K562 (cell line): ENCODE data around the gene LIPT2. TPM values are rescaled to one million over a fixed set of nuclear protein-coding genes. Genes with fewer than 3 reads are reported as not detected.

Experiments
- ATAC-seq: fragments of 200-7000 bp; cut with Tn5 transposase; 3 replicates; pipeline ENCODE4 v1.9.1; 2020; ENCODE audit warnings: moderate library complexity
- BruUV-seq: library from RNA; stranded (reverse); fragments of 400-500 nt; replicated peaks from 2 replicates; lab custom pipeline; 2021; lab: Mats Ljungman, UMichigan
- CTCF ChIA-PET: fragments of 300-600 bp; formaldehyde crosslinking; extraction: SDS; loops from one replicate; lab custom pipeline; 2021; ENCODE audit warnings: low intra/inter-chr PET ratio; lab: Yijun Ruan, JAX
- POLR2A ChIA-PET: fragments of 300-600, 350-650 bp; sonication (Branson Sonifier 250); formaldehyde crosslinking; extraction: SDS; loops from one replicate; lab custom pipeline; 2021; ENCODE audit warnings: antibody characterized with exemption, inconsistent platforms; lab: Yijun Ruan, JAX
- DNase-seq, 4 experiments: peaks; one replicate each; pipeline versions ENCODE4 v3.0.0 to v3.0.0-alpha.2; 2011 to 2018; ENCODE audit warnings: low spot score in 3 of 4, mixed read lengths in 3 of 4; ENCODE audit errors: extremely low read depth in 1 of 4
- FAIRE-seq: peaks from 2 replicates; lab custom pipeline; 2011; peaks lifted over from hg19 to GRCh38; lab: Jason Lieb, UNC
- H2AFZ ChIP-seq: 2 replicates; pipeline ENCODE4 v1.6.0; 2011; ENCODE audit warnings: low read depth, low read length, control low read depth, inconsistent platforms
- H3K27ac ChIP-seq: fragments of 200-600 bp; 3 replicates; pipeline ENCODE4 v1.8.0; 2011; ENCODE audit warnings: low read depth, mild to moderate bottlenecking, control low read depth, inconsistent platforms, low read length, moderate library complexity, mixed read lengths; ENCODE audit errors: extremely low read depth
- H3K27me3 ChIP-seq, 2 experiments: fragments of 300-600 bp in 1 of 2; 2 replicates in 1 of 2; 3 replicates in 1 of 2; pipeline versions ENCODE4 v1.6.0 to v1.8.0; 2011; ENCODE audit warnings: inconsistent platforms in 2 of 2, low read length in 2 of 2, mild to moderate bottlenecking in 1 of 2, mixed read lengths in 1 of 2, moderate library complexity in 1 of 2; ENCODE audit not compliant: control insufficient read depth in 2 of 2, insufficient read depth in 2 of 2
- H3K36me3 ChIP-seq: fragments of 300-600 bp; 3 replicates; pipeline ENCODE4 v1.8.0; 2011; ENCODE audit warnings: mild to moderate bottlenecking, low read length, inconsistent platforms; ENCODE audit not compliant: control insufficient read depth, insufficient read depth
- H3K4me1 ChIP-seq, 2 experiments: fragments of 200-600 bp in 1 of 2; replicated peaks in 1 of 2; 2 replicates in 1 of 2; 3 replicates in 1 of 2; pipeline versions ENCODE4 v1.5.1 to v1.8.0; 2011; ENCODE audit warnings: inconsistent platforms in 2 of 2, low read length in 2 of 2, mild to moderate bottlenecking in 1 of 2, mixed read lengths in 1 of 2, moderate library complexity in 1 of 2; ENCODE audit not compliant: control insufficient read depth in 2 of 2, insufficient read depth in 2 of 2
- H3K4me2 ChIP-seq: 2 replicates; pipeline ENCODE4 v1.6.1; 2011; ENCODE audit warnings: low read length, control low read depth, inconsistent platforms, mixed read lengths; ENCODE audit not compliant: insufficient read depth
- H3K4me3 ChIP-seq: fragments of 200-600 bp; sonication (generic), shearing (Covaris generic); 2 replicates; pipeline ENCODE4 v1.5.1; 2016; ENCODE audit warnings: control low read depth, inconsistent platforms
- H3K79me2 ChIP-seq: fragments of 200-600 bp; 3 replicates; pipeline ENCODE4 v1.8.0; 2011; ENCODE audit warnings: low read length, inconsistent platforms; ENCODE audit not compliant: control insufficient read depth, insufficient read depth
- H3K9ac ChIP-seq, 2 experiments: 2 replicates each; pipeline versions ENCODE4 v1.6.0 to v1.6.1; 2011; ENCODE audit warnings: low read depth in 2 of 2, low read length in 2 of 2, control low read depth in 1 of 2, inconsistent platforms in 1 of 2, mild to moderate bottlenecking in 1 of 2, mixed read lengths in 1 of 2; ENCODE audit not compliant: insufficient read depth in 1 of 2
- H3K9me1 ChIP-seq: one replicate; pipeline ENCODE4 v1.6.0; 2011; ENCODE audit warnings: inconsistent platforms, mild to moderate bottlenecking, low read length, moderate library complexity; ENCODE audit not compliant: control insufficient read depth, insufficient read depth
- H3K9me3 ChIP-seq: replicated peaks from 2 replicates; pipeline ENCODE4 v1.5.1; 2011; ENCODE audit warnings: low read depth, low read length, inconsistent platforms; ENCODE audit not compliant: control insufficient read depth, insufficient read depth
- H4K20me1 ChIP-seq: replicated peaks from 2 replicates; pipeline ENCODE4 v1.6.1; 2011; ENCODE audit warnings: low read length, inconsistent platforms, mixed read lengths; ENCODE audit not compliant: control insufficient read depth, insufficient read depth
- ARID3A ChIP-seq: IDR thresholded peaks from 2 replicates; pipeline ENCODE4 v1.6.1; 2012; ENCODE audit warnings: low read depth, low read length, improper control_type of control experiment, borderline replicate concordance
- ATF6 ChIP-seq: sonication (generic); formaldehyde crosslinking; IDR thresholded peaks from 2 replicates; pipeline ENCODE4 v1.4.0; 2020; ENCODE audit warnings: mild to moderate bottlenecking, missing genetic modification reagents
- ETV6 ChIP-seq, 3 experiments: fragments of 150-350 bp in 1 of 3; sonication (generic) in 1 of 3; formaldehyde crosslinking in 1 of 3; IDR thresholded peaks; 2 replicates each; pipeline versions ENCODE4 v1.6.1 to v1.8.0; 2014 to 2022; ENCODE audit warnings: borderline replicate concordance in 2 of 3, low read depth in 2 of 3, antibody characterized with exemption in 1 of 3, low read length in 1 of 3, mild to moderate bottlenecking in 1 of 3, missing genetic modification reagents in 1 of 3
- KAT2B ChIP-seq: IDR thresholded peaks from one replicate; pipeline ENCODE4 v1.6.1; 2012; ENCODE audit warnings: low read depth, mild to moderate bottlenecking, control low read depth, inconsistent platforms, low read length, moderate library complexity
- MCM2 ChIP-seq: fragments of 450-650 bp; IDR thresholded peaks from 2 replicates; pipeline ENCODE4 v1.6.1; 2017; ENCODE audit warnings: low read depth, mild to moderate bottlenecking
- NR1H2 ChIP-seq: sonication (generic); formaldehyde crosslinking; IDR thresholded peaks from 2 replicates; pipeline ENCODE4 v1.4.0; 2020; ENCODE audit warnings: mild to moderate bottlenecking, missing genetic modification reagents
- PHB2 ChIP-seq: fragments of 450-650 bp; IDR thresholded peaks from 2 replicates; pipeline ENCODE4 v1.6.1; 2017; ENCODE audit warnings: low read depth
- STAG1 ChIP-seq: sonication (generic); formaldehyde crosslinking; IDR thresholded peaks from 2 replicates; pipeline ENCODE4 v1.5.0; 2020; ENCODE audit warnings: missing genetic modification reagents, borderline replicate concordance
- TGIF2 ChIP-seq: sonication (generic); formaldehyde crosslinking; IDR thresholded peaks from 2 replicates; pipeline ENCODE4 v1.8.1; 2022; ENCODE audit warnings: mild to moderate bottlenecking, missing genetic modification reagents, moderate library complexity
- ZBTB8A ChIP-seq: fragments of 450-650 bp; IDR thresholded peaks from 2 replicates; pipeline ENCODE4 v1.6.1; 2018; ENCODE audit warnings: mild to moderate bottlenecking, moderate library complexity; ENCODE audit not compliant: partially characterized antibody
- ZBTB9 ChIP-seq: fragments of 450-650 bp; formaldehyde crosslinking; IDR thresholded peaks from 2 replicates; pipeline ENCODE4 v1.4.0; 2020; ENCODE audit warnings: mild to moderate bottlenecking, moderate library complexity
- ZNF639 ChIP-seq, 2 experiments: fragments of 200-800 bp in 1 of 2; sonication (Bioruptor generic) in 1 of 2; sonication (generic) in 1 of 2; formaldehyde crosslinking in 1 of 2; IDR thresholded peaks in 1 of 2; conservative IDR thresholded peaks in 1 of 2; 2 replicates each; pipeline versions ENCODE4 v1.5.0 to v1.6.1; 2016 to 2020; ENCODE audit warnings: missing compliant biosample characterization in 1 of 2, missing genetic modification characterization in 1 of 2, missing genetic modification reagents in 1 of 2
- ZSCAN29 ChIP-seq: fragments of 450-650 bp; IDR thresholded peaks from 2 replicates; pipeline ENCODE4 v1.6.1; 2017
- WGBS: fragments of 100-300 bp; shearing (Covaris generic); methylation state at CpG from one replicate; pipeline ENCODE4 v1.1.6; 2016; ENCODE audit warnings: low coverage, mixed read lengths; ENCODE audit not compliant: insufficient coverage; ENCODE audit errors: missing lambda C conversion rate; 5-methylcytosine and 5-hydroxymethylcytosine counted together
- in situ Hi-C: fragments of 300-500 bp; cut with MboI; formaldehyde crosslinking; loops from 4 replicates; pipeline ENCODE4 v1.15.0; 2018; ENCODE audit warnings: inconsistent platforms, mixed read lengths
- intact Hi-C: fragments of 100-400 bp; cut with micrococcal nuclease; formaldehyde crosslinking; loops from 2 replicates; pipeline ENCODE4 v1.14.2; 2022
- polyA plus RNA-seq, 8 experiments: library from polyadenylated mRNA; depleted of rRNA in 4 of 8; stranded (reverse) in 5 of 8; unstranded in 3 of 8; fragments of >200 nt; fragmentation: Nextera tagmentation in 2 of 8; fragmentation: Illumina TruSeq in 1 of 8; extraction: Ambion mirVana in 2 of 8; extraction: Trizol in 1 of 8; gene quantifications; 2 replicates each; pipeline versions ENCODE4 v1.2.1 to v1.2.3, GENCODE V29; 2011 to 2014; ENCODE audit warnings: inconsistent platforms in 1 of 8, missing spikeins in 1 of 8
- total RNA-seq, 7 experiments: library from RNA; depleted of rRNA in 6 of 7; stranded (reverse); fragments of >200 nt in 6 of 7; fragmentation: Illumina TruSeq in 2 of 7; extraction: Trizol in 2 of 7; gene quantifications; 2 replicates each; pipeline versions ENCODE4 v1.2.1 to v1.2.3, GENCODE V29; 2011 to 2021; ENCODE audit warnings: low replicate concordance in 1 of 7

The LIPT2 gene
- total and polyA plus RNA-seq, 9 of the 15 experiments (the other 6 are each of a cell fraction or from before 2014, with no cell fraction given): 1.00 to 5.2 (median 3.5) TPM

GRCh38 chr11:74519710-74520109, 26.2 kb upstream of the LIPT2 start:
- FAIRE-seq (no peak), ATAC-seq (no peak; the same call in 2 of the 3 replicates), DNase-seq (no peak)
- ChIA-PET POLR2A (interaction anchor here (0.6 kb wide), 1 partner anchor 26 kb away, joined by 3 read pairs; the partner anchor contains the start of gene LIPT2), CTCF (no interaction called here)
- H3K36me3 ChIP-seq: no peaks in the 10 kb centered on the region
- BruUV-seq: no TSS peak
- no peaks in the 10 kb centered on the region for H3K4me1 ChIP-seq
- in situ Hi-C loops: no loop called here
- no peaks in the 10 kb centered on the region for H3K9me1 ChIP-seq
- intact Hi-C loops: no loop called here
- no peaks in the 10 kb centered on the region for H4K20me1 ChIP-seq
- H3K9ac ChIP-seq: no peak overlapping the region
- H3K79me2 ChIP-seq: no peaks in the 10 kb centered on the region
- no peaks in the 10 kb centered on the region for H3K9me3 ChIP-seq
- 10% methylated on average over 3 of the region's 3 CpGs for WGBS
- no peak overlapping the region for H3K4me3 ChIP-seq
- H2AFZ ChIP-seq: no peak overlapping the region
- H3K4me2 ChIP-seq: no peak overlapping the region
- peaks cover 0 to 2% of the 10 kb centered on the region in 2 experiments; a peak in 4 of 5 replicates for H3K27me3 ChIP-seq
- no peak overlapping the region for H3K27ac ChIP-seq
- no peak for TF ChIP-seq ZBTB8A
- TF ChIP-seq ZNF639 (CRISPR knock-in tag; conservative IDR thresholded peaks at IDR 0.05 in 1 of 2, IDR thresholded peaks at IDR 0.05 in 1 of 2): no peak
- no peak for TF ChIP-seq ETV6 (IDR thresholded peaks at IDR 0.05; ENCODE audit: borderline replicate concordance in 1 of 2, low read depth in 2 of 2, low read length in 1 of 2)
- no peak for TF ChIP-seq ETV6 (CRISPR knock-in tag; IDR thresholded peaks at IDR 0.05; ENCODE audit: borderline replicate concordance)
- no peak for TF ChIP-seq ZBTB9 (CRISPR knock-in tag)
- no peak for TF ChIP-seq MCM2
- no peak for TF ChIP-seq KAT2B
- TF ChIP-seq ARID3A: no peak
- TF ChIP-seq PHB2: no peak
- no peak for TF ChIP-seq STAG1
- no peak for TF ChIP-seq ZSCAN29
- no peak for TF ChIP-seq ATF6 (CRISPR knock-in tag)
- TF ChIP-seq NR1H2 (CRISPR knock-in tag): no peak
- no peak for TF ChIP-seq TGIF2 (CRISPR knock-in tag)
